Suppressor macrophage treated with lipopolysaccharide for 4 hours (primary cell): ENCODE data around the gene MCM9.
"Not testable (repeated sequence)": the region's sequence is repeated elsewhere in the genome, so short reads cannot be mapped to it uniquely, and the experiment has no call there.

Experiments used
- DNase-seq: peaks from one replicate; pipeline ENCODE4 v3.0.0-alpha.2; 2020

The MCM9 gene

DNA sequence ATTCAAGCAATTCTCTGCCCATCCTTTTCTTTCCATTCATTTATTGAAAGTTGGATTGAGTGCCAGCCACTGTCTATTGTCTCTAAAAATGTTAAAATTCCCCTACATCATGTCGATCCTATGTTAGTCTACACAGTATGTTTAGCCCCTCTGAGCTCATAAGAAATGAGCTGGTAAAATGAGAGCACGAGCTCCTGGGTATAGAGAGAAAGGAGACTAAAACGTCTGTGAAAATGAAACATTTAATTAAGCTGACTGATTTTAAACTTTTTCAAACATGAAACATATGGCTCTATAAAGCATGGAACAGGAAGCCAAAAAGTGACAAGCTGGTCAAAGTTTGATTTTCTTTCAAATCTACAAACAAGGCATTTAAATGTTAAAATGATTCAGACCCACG lies 145.0 kb downstream of the MCM9 start:
- DNase-seq, result no peak

DNA sequence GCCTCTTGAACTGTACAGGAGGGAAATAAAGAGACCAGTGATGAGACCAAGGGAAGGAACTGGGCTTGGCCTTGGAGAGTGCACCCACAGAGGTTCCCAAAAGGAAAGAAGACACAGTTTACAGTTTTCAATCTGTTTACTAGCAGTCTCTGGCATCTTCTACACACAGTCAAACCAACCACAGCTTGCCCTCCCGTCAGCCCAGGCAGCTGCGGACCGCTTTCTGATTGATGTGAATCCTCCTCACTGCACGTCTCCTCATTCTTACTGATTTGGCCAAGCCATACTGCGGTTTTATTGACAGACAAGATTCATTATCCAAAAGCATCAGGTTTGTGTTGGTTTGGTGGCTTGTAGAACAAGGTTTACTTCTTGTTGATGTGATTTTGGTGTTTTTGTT lies 145.5 kb downstream of the MCM9 start:
- no peak for DNase-seq

DNA sequence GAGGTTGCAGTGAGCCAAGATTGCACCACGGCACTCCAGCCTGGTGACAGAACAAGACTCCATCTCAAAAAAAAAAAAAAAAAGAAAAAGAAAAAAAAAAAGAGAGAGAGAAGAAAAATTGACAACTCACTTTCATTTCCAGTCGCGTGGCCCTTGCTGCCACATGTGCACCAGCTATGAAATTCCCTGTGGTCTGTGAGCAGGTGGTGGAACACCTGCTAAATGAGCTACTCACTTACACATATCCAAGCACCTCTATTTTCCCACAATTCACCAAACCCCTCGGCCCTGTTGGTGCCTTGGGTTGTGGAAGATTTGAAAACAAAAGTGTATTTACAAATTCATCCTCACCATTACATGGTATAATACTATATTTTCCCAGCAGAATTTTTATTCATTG lies 146.3 kb downstream of the MCM9 start:
- DNase-seq, result no peak

DNA sequence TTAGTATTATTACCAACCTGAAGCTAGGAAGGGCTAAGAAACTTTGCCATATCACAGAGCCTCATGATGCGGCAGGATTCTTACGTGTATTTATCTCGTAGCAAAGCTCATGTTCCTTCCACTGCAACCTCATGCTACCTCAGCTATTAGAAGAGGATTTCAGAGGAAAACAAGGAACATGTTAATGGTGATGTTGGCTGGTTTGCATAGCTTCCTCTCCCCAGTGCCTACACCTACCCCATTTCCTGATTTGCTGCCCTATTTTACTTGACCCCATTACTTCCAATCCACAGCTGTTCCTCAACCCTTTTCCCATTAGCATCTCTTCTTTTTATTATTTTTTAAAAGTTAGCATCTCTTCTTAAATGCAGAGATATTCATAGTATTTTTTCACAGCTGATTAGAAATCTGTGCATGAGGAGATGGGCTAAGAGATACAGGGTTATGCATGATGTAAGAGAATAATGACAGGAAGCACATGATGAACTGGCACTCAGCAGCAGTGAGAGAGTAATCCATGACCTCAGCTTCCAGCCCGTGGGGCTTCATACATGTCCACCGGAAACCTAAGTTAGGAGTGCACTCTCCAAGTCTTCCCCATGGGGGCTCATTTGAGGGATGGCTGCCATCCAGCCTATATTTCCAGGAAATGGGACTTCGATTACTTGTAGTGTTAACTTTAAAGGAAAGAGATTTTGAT lies 147.1 kb downstream of the MCM9 start:
- DNase-seq, result peak; percentile 72

DNA sequence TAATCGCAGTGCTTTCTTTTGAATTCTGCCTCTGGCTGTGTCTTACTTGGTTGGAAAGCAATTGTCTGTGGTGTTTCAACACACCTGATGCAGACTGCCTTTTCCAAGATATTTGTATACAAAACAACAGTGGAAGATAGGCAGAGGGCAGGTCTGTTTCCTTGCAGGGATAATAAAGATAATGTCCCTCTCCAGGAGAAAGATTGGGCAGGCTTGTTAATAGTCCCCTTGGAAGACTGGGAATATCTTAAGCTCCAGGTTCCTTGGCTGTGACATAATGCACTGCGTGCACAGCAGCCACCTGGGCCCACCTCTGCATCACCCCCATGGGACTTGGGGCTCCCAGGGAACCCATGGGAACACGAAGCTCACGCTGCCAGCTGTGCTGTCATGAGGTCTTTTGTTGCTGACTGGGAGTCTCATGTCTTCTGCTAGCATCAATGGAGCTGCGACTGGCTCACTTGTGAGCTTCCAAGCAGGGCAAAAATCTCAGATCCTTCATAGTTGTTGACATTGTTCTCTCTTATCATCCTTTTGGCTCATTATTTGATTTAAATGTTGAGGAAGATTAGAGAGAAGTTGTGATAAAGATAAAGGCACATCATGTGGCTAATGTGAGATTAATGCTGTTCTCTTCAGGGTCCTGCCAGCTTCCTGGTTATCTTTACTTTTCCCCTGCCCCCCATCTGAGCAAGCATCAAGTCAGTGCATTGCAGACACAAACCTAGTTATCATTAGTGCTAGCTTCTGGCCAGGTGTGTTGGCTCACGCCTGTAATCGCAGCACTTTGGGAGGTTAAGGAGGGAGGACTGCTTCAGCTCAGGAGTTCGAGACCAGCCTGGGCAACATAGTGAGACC lies 148.1 kb downstream of the MCM9 start:
- DNase-seq, result no peak

DNA sequence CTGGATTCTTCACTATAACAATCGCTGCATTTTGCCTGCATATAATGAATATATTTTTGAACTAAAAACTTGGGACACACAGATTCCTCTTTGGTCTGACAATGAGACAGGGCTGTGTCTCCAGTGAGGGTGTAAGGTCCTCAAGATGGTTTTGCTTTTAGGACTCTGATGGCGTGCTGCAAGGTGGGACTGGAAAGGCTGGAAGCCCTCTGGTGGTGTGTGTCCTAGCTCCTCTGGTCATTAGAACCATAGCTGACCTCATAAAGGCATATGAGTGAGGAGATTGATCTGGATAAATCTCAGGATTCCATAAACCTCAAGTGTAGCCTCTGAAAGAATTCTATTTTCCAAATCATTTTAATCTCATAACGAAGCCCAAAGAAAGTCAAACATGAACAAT lies 149.4 kb downstream of the MCM9 start:
- no peak for DNase-seq

DNA sequence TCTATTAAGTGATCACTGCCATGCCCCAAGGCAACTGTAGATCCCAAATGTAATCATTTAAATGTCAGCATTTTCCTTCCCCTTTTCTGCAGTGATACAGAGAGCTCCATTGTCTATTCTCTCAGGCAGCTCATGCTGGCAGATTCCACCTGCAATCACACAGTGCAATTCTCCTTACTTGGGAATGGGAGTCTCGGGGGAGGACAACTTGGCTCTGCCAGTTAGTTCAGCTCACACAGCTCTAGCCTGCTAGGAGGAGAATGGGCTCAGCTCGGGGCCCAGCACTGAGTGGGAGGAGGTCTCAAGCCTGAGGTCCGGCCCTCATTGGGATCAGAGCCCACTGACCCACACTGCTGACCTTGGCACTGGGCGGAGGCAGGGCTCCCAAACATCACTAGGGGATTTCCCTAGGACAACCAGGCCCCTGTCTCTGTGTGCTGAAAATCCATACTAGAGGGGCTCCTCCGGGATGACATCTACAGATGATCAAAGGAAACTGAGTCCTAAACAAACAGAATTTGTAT lies 150.3 kb downstream of the MCM9 start:
- peak; percentile 58 for DNase-seq

DNA sequence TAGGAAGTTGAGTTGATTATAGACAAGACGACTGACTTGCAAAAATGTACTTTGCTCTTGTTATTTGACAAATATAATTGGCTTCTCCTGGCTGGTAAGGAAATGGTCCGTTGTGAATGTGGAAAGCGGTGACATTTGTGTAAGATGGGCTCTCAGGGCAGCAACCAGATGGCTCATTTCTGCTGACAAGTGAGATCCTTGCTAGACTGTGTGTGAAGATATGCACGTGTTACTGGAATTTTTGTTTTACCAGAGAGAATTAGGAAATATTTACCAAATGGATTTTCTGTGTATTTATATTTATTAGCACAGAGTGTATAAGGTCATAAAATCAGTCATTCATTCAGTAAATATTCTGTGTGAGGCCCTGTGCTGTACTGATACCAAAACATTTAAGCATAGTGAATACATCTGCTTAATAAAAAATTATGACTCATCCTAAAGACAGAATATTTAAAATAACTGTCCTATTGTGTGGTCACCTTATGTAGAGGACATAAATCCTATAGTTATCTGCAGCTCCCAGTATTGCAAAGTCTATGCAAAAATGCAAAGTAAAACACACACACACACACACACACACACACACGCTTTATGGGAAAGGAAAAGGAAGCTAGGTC lies 150.9 kb downstream of the MCM9 start:
- DNase-seq, result no peak

DNA sequence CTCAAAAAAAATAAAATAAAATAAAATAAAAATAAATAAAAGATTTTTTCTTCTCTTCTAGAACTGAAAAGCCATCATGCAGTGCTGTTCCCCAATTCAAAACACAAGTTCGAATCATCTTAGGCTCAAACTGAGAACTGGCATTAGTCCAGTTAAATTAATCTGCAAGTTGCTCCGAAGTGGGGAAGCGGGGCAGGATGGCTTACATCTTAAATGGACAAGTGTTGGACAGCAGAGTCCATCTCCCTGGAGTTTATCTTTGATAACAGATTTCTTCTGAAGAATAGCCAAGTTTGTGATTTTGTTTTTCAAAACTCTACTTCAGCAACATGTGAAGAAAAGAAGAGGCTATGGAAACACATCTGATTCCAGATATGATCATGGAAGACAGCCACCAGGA lies 152.3 kb downstream of the MCM9 start:
- no peak for DNase-seq

DNA sequence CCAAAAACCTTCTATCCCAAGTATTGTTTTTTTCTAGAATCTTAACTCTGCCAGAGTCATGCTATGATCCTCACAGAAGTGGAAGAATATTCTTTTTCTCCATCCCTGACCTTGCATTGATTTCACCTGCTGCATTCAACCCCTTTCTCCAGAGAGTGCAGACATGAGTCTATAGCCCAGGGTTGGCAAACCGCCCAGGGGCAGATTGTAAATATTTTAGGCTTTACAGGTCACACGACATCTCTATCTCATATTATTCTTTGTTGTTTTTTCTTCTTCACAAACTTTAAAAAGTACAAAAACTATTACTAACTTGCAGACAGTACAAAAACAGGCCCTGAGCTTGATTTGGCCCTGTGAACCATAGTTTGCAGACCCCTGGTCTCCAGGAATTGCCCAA lies 153.1 kb downstream of the MCM9 start:
- DNase-seq, result no peak

DNA sequence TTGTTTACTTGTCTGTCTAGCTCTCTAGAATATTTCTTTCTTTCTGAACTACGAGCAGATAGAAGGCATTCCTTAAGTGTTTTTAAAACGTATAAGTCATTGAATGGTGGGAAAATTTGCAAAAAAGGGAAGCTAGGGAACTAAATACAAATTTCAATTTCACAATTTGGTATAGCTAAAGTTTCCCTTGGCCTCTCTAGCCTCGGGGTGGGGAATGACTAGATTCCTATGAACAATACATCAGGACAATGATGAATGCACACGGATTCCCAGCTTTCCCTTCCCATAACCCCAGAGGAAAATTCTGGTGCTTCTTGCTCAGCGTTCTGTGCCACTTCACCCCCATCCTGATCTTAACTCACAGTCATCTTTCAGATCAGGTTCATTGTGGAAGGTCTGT lies 154.3 kb downstream of the MCM9 start:
- DNase-seq, result peak; percentile 82

DNA sequence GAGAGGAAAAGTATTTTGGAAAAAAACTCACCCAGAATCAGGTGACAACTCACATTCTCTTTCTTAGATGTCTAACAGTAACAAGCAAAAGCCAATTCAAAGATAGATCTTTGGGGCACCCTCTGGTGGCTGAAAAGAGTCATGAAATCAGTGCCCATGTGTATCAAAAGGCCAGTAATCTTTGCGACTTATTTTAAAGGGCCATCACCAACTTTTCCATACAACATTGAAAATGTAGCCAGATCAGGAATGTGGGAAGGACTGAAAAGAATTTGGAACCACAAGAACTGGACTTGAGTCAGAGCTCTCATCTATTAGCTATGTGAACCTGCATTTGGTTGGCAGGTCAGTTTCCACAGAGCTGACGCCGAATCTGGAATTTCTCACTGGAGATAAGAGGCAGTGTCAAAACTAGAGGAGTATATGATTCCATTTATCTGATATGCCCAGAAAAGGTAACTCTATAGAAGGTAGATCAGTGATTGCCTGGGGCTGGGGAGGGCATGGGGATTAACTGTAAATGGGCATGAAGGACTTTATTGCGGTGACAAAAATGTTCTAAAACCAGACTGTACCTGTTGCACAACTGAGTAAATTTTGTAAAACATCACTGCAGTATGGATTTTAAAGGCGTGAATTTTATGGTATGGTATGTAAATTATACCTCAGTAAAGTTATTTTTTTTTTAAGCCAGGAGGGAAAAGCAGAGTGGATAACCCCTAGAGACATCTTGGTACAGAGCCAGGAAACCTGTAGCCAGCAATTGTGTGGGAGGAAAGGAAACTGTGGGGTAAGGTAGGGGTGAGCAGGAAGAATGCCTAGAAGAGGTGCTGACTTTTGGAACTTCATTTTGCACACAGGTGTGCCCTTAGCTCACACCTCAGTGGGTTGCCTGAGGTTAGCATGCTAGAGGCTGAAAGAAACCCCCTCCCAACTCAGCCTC lies 158.1 kb downstream of the MCM9 start:
- peak; percentile 82 for DNase-seq

DNA sequence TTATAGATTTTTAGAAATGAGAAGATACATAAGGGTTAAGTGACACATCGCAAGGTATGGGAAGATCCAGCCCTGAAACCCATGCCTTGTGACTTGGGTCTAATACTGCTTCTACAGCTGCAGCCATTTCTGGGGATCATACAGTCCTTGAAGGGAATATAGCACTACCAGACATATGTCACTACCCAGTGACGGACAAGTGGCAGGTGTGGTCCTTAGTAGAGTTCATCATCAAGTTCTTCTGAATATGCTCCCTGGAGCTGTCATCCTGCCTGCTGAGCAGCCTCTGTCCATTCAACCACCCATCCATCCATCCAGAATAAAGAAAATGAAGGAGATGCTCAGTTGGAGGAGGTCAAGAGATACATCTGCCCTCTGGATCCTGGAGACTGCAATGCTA lies 159.6 kb downstream of the MCM9 start:
- DNase-seq, result no peak

DNA sequence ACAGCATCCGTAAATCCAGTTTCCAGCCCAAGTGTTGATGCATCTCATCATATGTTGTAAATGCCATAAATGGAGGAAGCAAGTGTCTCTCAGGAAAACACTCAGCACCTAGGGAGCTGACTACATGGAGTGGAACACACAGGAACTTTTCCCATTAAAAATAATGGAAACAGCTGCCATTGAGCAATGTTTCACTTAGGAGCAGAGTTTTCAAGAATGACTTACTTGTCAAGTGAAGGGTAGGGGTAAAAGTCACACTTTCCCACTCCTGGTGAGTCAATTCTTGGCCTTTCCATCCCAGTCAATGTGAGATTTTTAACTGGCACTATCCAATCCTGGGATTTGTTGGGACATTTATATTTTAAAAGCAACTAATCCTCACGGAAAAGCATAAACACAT lies 160.4 kb downstream of the MCM9 start:
- no peak for DNase-seq

DNA sequence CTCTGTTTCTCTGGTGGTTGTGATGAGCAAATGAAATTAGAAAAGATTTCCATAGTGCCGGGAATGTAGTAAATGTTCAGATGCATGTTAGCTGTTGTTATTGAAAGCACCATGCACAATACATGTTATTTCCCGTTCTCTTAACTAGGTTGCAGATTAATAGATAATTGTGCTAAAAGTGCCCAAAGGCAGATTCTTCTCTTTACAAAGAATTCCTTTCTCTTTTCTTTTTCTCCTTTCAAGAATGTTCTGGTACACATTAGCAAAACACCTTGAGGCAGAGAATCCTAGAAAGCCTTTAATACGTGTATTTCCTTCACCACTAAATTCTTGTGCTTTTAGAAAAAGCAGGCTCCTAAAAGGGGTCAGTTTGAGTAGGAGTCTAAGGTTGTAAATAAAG lies 162.1 kb downstream of the MCM9 start:
- DNase-seq, result no peak

DNA sequence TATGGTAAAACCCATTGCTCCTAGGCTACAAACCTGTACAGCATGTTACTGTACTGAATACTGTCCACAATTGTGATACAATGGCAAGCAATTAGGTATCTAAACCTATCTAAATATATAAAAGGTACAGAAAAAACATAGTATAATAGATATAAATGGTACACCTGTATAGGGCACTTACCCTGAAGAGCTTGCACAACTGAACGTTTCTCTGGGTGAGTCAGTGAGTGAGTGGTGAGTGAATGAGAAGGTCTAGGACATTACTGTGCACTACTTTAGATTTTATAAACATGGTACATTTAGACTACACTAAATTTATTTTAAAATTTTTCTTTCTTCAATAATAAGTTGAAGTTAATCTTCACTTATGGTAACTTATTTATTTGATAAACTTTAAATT lies 163.7 kb downstream of the MCM9 start:
- DNase-seq, result no peak

DNA sequence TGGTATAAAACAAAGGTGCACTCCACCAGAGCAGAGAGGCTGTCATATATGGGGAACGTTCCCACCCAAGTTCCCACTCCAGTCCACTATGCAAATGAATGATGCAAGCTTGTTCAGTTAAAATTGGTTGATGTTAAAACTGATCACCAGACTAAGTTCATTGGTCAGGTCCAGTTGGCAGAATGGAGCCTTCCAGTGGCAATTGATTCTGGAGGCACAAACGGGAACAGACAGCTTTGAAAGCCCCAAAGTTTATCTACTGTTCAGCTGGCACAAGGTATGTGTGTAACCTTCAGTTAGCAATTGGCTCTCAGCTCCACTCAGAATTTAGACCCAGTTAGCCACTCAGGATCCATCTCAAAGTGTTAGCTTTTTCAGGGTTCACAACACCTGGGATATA lies 164.1 kb downstream of the MCM9 start:
- no peak for DNase-seq

DNA sequence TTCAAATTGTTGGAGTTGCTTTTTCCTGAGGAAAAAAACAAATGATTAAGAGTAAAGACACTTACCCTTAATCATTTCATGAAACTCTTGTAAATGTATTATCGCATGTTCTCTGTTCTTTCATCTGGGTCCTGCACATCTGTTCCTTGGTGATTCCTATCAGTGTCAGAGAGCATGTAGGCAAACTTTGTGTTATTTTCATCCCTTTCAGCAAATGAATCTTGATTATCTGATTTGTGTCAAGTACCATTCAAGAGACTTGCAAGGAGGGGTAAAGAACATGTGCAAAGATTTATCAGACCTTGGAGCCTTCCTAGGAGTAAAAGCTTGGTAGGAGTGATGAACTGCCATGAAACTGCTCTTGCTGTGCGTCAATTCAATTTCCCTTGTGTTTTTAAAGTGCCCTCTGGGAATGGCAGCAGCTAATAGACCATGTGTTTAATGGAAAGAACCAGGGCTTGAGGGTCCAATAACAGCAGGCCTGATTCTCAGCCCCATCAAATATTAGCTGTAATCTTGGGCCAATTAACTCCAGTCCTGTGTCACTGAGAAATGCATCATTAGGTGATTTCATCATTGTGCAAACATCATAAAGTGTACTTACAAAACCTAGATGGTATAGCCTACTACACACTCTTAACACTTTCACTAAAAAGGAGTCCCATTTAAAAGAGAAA lies 164.7 kb downstream of the MCM9 start:
- DNase-seq, result peak; percentile 22

DNA sequence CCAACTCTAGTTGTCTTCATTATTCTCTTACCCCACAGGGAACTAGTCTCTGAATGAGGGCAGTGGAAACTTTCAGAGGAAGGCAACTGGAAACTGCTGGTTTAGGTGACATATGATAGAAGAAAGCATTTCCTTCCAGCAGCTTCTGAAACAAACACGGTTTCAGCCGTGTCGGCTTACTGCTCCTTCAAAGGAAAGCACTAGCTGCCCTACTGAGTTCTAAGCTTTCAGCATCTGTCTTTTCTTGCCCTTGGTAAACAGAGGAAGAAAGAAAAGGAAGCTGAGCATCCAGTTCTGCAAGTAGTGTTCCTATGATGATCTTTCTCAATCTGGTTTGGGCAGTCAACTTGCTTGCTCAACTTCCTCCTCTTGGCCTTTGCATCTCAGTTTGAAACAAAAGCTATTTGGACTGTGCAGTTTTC lies 166.0 kb downstream of the MCM9 start:
- peak; percentile 81 for DNase-seq

DNA sequence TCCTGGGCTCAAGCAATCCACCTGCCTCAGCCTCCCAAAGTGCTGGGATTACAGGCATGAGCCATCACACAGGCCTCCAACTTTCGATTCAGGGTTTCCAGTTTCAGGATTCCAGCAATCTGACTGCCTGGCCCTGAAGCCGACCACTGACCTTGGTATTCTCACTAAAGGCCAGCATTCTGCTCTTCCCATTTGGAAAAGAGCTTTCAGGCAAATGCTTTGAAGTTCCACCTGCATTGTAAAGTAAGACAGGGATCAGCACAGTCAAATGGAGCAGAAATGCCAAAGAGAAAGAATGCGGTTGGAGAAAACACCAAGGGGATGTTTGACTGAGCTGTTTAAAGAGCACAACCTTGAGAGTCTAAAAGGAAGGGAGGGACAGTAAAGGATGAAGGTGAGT lies 166.5 kb downstream of the MCM9 start:
- DNase-seq, result no peak

DNA sequence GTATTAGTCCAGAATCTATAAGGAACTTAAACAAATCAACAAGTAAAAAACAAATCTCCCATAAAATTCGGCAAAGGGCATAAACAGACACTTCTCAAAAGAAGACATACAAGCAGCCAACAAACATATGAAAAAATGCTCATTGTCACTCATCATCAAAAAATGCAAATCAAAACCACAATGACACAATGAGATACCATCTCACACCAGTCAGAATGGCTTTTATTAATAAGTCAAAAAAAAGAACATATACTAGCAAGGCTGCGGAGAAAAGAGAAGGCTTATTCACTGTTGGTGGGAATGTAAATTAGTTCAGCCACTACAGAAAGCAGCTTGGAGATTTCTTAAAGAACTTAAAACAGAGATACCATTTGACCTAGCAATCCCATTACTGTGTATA lies 169.6 kb downstream of the MCM9 start:
- DNase-seq, result not testable (repeated sequence)

DNA sequence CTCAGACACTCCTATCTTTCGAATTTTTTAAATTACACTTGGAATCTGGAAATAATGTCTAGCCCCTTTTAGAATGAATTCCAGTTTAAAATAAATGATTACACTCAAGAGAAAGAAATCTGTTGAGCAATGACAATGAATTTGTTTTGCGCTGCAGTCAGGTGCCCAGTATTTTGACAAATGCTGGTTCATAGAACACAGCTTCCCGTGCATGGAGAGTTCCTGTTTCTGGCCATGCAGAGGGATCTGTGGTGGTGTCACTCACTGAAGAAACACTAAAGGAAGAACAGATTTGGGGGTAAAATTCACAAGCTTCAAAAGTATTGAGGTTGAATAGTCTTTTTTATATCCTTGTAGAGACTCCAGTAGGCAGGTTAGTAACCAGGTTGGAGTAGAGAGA lies 170.2 kb downstream of the MCM9 start:
- peak; percentile 66 for DNase-seq
